GM12878 (cell line): ENCODE measurements around the gene TMPRSS4. TPM values are rescaled to one million over a fixed set of nuclear protein-coding genes. Genes with fewer than 3 reads are reported as not detected.

Experiments used
- ATAC-seq: fragments of 200-7000 bp; cut with Tn5 transposase; 3 replicates; pipeline ENCODE4 v1.9.1; 2020; ENCODE audit warnings: mild to moderate bottlenecking, moderate library complexity
- BruUV-seq: library from RNA; stranded (reverse); fragments of 400-500 nt; replicated peaks from 2 replicates; lab custom pipeline; 2021; lab: Mats Ljungman, UMichigan
- CTCF ChIA-PET: fragments of 300-600 bp; sonication (Branson Sonifier 250); formaldehyde crosslinking; extraction: SDS; loops from one replicate; lab custom pipeline; 2021; ENCODE audit warnings: inconsistent platforms; lab: Yijun Ruan, JAX
- POLR2A ChIA-PET: fragments of 350-600 bp; formaldehyde crosslinking; extraction: SDS; loops from one replicate; lab custom pipeline; 2021; ENCODE audit warnings: inconsistent platforms; lab: Charles Lee
- RAD21 ChIA-PET: fragments of 300-600 bp; sonication (Branson Sonifier 250); formaldehyde crosslinking; loops from one replicate; lab custom pipeline; 2023; ENCODE audit warnings: antibody characterized with exemption; ENCODE audit not compliant: unreplicated experiment; lab: Charles Lee
- SMC1A ChIA-PET: fragments of 300-600 bp; sonication (Branson Sonifier 250); formaldehyde crosslinking; loops from one replicate; lab custom pipeline; 2023; ENCODE audit not compliant: unreplicated experiment, uncharacterized antibody; lab: Charles Lee
- DNase-seq: peaks from one replicate; pipeline ENCODE4 v3.0.0-alpha.2; 2011; ENCODE audit warnings: low read depth, low spot score
- FAIRE-seq: peaks from 3 replicates; lab custom pipeline; 2011; peaks lifted over from hg19 to GRCh38; lab: Jason Lieb, UNC
- H2AFZ ChIP-seq: 2 replicates; pipeline ENCODE4 v1.6.0; 2011; ENCODE audit warnings: low read depth, low read length, control low read depth; ENCODE audit not compliant: control insufficient read depth
- H3K27ac ChIP-seq: 2 replicates; pipeline ENCODE4 v1.5.1; 2011; ENCODE audit warnings: control low read depth; ENCODE audit not compliant: control insufficient read depth, insufficient read depth
- H3K27me3 ChIP-seq, 2 experiments: replicated peaks in 1 of 2; 2 replicates each; pipeline versions ENCODE4 v1.6.0 to v1.6.1; 2011; ENCODE audit warnings: low read length in 1 of 2; ENCODE audit not compliant: control insufficient read depth in 2 of 2, insufficient read depth in 2 of 2
- H3K36me3 ChIP-seq, 2 experiments: 2 replicates each; pipeline ENCODE4 v1.5.1; 2011; ENCODE audit warnings: low read length in 1 of 2; ENCODE audit not compliant: control insufficient read depth in 2 of 2, insufficient read depth in 2 of 2
- H3K4me1 ChIP-seq: 2 replicates; pipeline ENCODE4 v1.6.1; 2011; ENCODE audit warnings: mild to moderate bottlenecking, low read length, moderate library complexity, mixed read lengths; ENCODE audit not compliant: control insufficient read depth, insufficient read depth
- H3K4me2 ChIP-seq: 2 replicates; pipeline ENCODE4 v1.6.0; 2011; ENCODE audit warnings: control low read depth; ENCODE audit not compliant: control insufficient read depth, insufficient read depth
- H3K4me3 ChIP-seq: fragments of 200-600 bp; sonication (generic); 2 replicates; pipeline ENCODE4 v1.5.1; 2016
- H3K79me2 ChIP-seq: 2 replicates; pipeline ENCODE4 v1.6.0; 2011; ENCODE audit warnings: low read length; ENCODE audit not compliant: control insufficient read depth, insufficient read depth
- H3K9ac ChIP-seq: 2 replicates; pipeline ENCODE4 v1.8.0; 2011; ENCODE audit warnings: low read length, control low read depth, mixed read lengths; ENCODE audit not compliant: control insufficient read depth, insufficient read depth
- H3K9me3 ChIP-seq: replicated peaks from 3 replicates; pipeline ENCODE4 v1.5.1; 2011; ENCODE audit warnings: mild to moderate bottlenecking, low read length; ENCODE audit not compliant: control insufficient read depth, insufficient read depth
- H4K20me1 ChIP-seq: 2 replicates; pipeline ENCODE4 v1.6.0; 2011; ENCODE audit not compliant: control insufficient read depth, insufficient read depth
- BMI1 ChIP-seq: fragments of 450-650 bp; IDR thresholded peaks from 2 replicates; pipeline ENCODE4 v1.6.1; 2016; ENCODE audit warnings: mild to moderate bottlenecking, moderate library complexity, borderline replicate concordance
- CHD4 ChIP-seq: fragments of 200-600 bp; sonication (generic); IDR thresholded peaks from 2 replicates; pipeline ENCODE4 v1.6.1; 2016; ENCODE audit warnings: mild to moderate bottlenecking
- FOS ChIP-seq: IDR thresholded peaks from 3 replicates; pipeline ENCODE4 v1.6.1; 2011; ENCODE audit warnings: borderline replicate concordance; ENCODE audit not compliant: insufficient read length; ENCODE audit errors: extremely low read depth
- GABPA ChIP-seq: IDR thresholded peaks from 2 replicates; pipeline ENCODE4 v1.6.1; 2014; ENCODE audit warnings: antibody characterized with exemption, low read depth, mild to moderate bottlenecking, inconsistent platforms
- IRF5 ChIP-seq: fragments of 450-650 bp; IDR thresholded peaks from 2 replicates; pipeline ENCODE4 v1.6.1; 2017; ENCODE audit warnings: borderline replicate concordance
- JUND ChIP-seq: IDR thresholded peaks from 2 replicates; pipeline ENCODE4 v1.6.1; 2012; ENCODE audit warnings: low read depth, mild to moderate bottlenecking, low read length, improper control_type of control experiment, moderate library complexity
- MYC ChIP-seq: IDR thresholded peaks from 2 replicates; pipeline ENCODE4 v1.6.1; 2011; ENCODE audit warnings: mild to moderate bottlenecking, low read length, moderate library complexity, inconsistent platforms; ENCODE audit not compliant: insufficient read depth, insufficient replicate concordance, insufficient read length, severe bottlenecking
- POLR2A ChIP-seq: IDR thresholded peaks from 2 replicates; pipeline ENCODE4 v1.6.1; 2011; ENCODE audit warnings: low read depth, mild to moderate bottlenecking, low read length
- RUNX3 ChIP-seq: IDR thresholded peaks from 2 replicates; pipeline ENCODE4 v1.6.1; 2012; ENCODE audit warnings: low read length, inconsistent platforms
- ZNF24 ChIP-seq: fragments of 450-650 bp; IDR thresholded peaks from 2 replicates; pipeline ENCODE4 v1.6.1; 2017; ENCODE audit warnings: antibody characterized with exemption, mild to moderate bottlenecking
- ZNF384 ChIP-seq: IDR thresholded peaks from 2 replicates; pipeline ENCODE4 v1.6.1; 2012; ENCODE audit warnings: low read depth, mild to moderate bottlenecking, low read length, improper control_type of control experiment, borderline replicate concordance
- ZZZ3 ChIP-seq: IDR thresholded peaks from 2 replicates; pipeline ENCODE4 v1.6.1; 2011; ENCODE audit warnings: low read depth; ENCODE audit not compliant: control insufficient read depth, insufficient read length
- WGBS: methylation state at CpG from one replicate; pipeline ENCODE4 v1.1.6; 2016; ENCODE audit warnings: low lambda C conversion rate; ENCODE audit not compliant: insufficient replicate concordance, insufficient coverage; ENCODE audit errors: missing lambda C conversion rate; 5-methylcytosine and 5-hydroxymethylcytosine counted together
- in situ Hi-C: fragments of 300-500 bp; cut with MboI; formaldehyde crosslinking; loops from 9 replicates; pipeline ENCODE4 v1.14.3; 2018; ENCODE audit warnings: mixed read lengths
- intact Hi-C: fragments of 100-400 bp; cut with micrococcal nuclease; formaldehyde crosslinking; loops from one replicate; pipeline ENCODE4 v1.14.2; 2022; ENCODE audit not compliant: unreplicated experiment
- polyA plus RNA-seq, 11 experiments: library from polyadenylated mRNA; depleted of rRNA in 4 of 11; unstranded in 6 of 11; stranded (reverse) in 5 of 11; fragments of >200 nt; fragmentation: Nextera tagmentation in 4 of 11; fragmentation: Illumina TruSeq in 1 of 11; extraction: Ambion mirVana in 4 of 11; extraction: Trizol in 1 of 11; gene quantifications; 1 replicate in 1 of 11; 2 replicates in 10 of 11; pipeline versions ENCODE4 v1.2.1 to v1.2.3, GENCODE V29; 2011 to 2016; ENCODE audit warnings: inconsistent platforms in 2 of 11, missing spikeins in 2 of 11, low read depth in 1 of 11
- total RNA-seq, 4 experiments: library from RNA; depleted of rRNA in 3 of 4; stranded (reverse); fragments of >200 nt in 3 of 4; fragmentation: Illumina TruSeq in 1 of 4; extraction: Trizol in 1 of 4; gene quantifications; 2 replicates each; pipeline versions ENCODE4 v1.2.1 to v1.2.3, GENCODE V29; 2013 to 2021
- TF ChIP-seq, protein P1 (sequence below): fragments of 450-650 bp; IDR thresholded peaks from 2 replicates; pipeline ENCODE4 v1.6.1; 2017; ENCODE audit warnings: low read depth, mild to moderate bottlenecking, moderate library complexity
- TF ChIP-seq, protein P2 (sequence below): IDR thresholded peaks from 2 replicates; pipeline ENCODE4 v1.6.1; 2012; ENCODE audit warnings: low read length, inconsistent platforms

TMPRSS4 gene
- total and polyA plus RNA-seq, 10 of the 15 experiments (the other 5 are each of a cell fraction or from before 2014, with no cell fraction given) = 0.14 to 0.26 TPM; not detected in 8

DNA sequence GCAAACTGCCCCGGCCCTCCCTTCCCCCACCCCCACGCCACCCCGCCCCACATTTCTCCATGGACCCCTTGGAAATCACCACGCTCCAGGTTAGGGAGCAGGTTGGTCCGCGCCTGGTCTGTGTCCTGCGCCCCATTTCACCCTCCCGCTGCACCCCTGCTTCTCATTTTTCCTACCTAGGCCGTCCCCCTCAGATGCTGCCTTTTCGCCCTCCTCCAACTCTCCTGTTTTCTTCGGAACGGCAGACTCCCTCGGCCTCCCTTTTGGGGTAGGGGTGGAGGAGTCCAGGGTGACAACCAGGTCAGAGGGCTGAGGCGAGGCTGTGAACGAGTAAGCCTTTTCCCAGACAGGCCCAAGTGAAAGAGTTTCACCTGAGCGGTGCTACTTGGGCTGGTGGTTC lies 76.6 kb downstream of the TMPRSS4 start:
- no peaks in the 10 kb centered on the region for H3K9me3 ChIP-seq
- SMC1A ChIA-PET = no interaction called here
- FAIRE-seq (no peak), DNase-seq (no peak), ATAC-seq (no peak)
- TF ChIP-seq ZNF384 (no peak), MYC (no peak), BMI1 (no peak), ZNF24 (no peak), CHD4 (no peak), IRF5 (no peak), ZZZ3 (no peak), POLR2A (no peak), FOS (no peak), GABPA (no peak), RUNX3 (no peak), JUND (no peak)
- TF ChIP-seq, protein P1, sequence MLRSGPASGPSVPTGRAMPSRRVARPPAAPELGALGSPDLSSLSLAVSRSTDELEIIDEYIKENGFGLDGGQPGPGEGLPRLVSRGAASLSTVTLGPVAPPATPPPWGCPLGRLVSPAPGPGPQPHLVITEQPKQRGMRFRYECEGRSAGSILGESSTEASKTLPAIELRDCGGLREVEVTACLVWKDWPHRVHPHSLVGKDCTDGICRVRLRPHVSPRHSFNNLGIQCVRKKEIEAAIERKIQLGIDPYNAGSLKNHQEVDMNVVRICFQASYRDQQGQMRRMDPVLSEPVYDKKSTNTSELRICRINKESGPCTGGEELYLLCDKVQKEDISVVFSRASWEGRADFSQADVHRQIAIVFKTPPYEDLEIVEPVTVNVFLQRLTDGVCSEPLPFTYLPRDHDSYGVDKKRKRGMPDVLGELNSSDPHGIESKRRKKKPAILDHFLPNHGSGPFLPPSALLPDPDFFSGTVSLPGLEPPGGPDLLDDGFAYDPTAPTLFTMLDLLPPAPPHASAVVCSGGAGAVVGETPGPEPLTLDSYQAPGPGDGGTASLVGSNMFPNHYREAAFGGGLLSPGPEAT = no peak
- TF ChIP-seq, protein P2, sequence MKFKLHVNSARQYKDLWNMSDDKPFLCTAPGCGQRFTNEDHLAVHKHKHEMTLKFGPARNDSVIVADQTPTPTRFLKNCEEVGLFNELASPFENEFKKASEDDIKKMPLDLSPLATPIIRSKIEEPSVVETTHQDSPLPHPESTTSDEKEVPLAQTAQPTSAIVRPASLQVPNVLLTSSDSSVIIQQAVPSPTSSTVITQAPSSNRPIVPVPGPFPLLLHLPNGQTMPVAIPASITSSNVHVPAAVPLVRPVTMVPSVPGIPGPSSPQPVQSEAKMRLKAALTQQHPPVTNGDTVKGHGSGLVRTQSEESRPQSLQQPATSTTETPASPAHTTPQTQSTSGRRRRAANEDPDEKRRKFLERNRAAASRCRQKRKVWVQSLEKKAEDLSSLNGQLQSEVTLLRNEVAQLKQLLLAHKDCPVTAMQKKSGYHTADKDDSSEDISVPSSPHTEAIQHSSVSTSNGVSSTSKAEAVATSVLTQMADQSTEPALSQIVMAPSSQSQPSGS = no peak
- no peak overlapping the region for H2AFZ ChIP-seq
- no peaks in the 10 kb centered on the region for H3K4me1 ChIP-seq
- CTCF ChIA-PET = interaction anchor here (0.6 kb wide), 1 partner anchor 222 kb away, joined by 3 read pairs; no protein-coding TSS in a partner anchor
- RAD21 ChIA-PET = interaction anchor here (1.0 kb wide), 1 partner anchor 19 kb away, joined by 3 read pairs; no protein-coding TSS in a partner anchor
- 38% methylated on average over 13 of the region's 16 CpGs for WGBS
- H3K27ac ChIP-seq = no peak overlapping the region
- H3K4me2 ChIP-seq = no peak overlapping the region; the same call in 1 of the 2 replicates
- intact Hi-C loops (no loop called here), in situ Hi-C loops (no loop called here)
- H3K79me2 ChIP-seq = no peaks in the 10 kb centered on the region
- no peaks in the 10 kb centered on the region for H3K36me3 ChIP-seq
- no peaks in the 10 kb centered on the region for H4K20me1 ChIP-seq
- peaks cover 29 to 32% of the 10 kb centered on the region in 2 experiments for H3K27me3 ChIP-seq
- no peak overlapping the region for H3K4me3 ChIP-seq
- no TSS peak for BruUV-seq
- no peak overlapping the region for H3K9ac ChIP-seq
- POLR2A ChIA-PET = no interaction called here
